Endothelial cell (in vitro differentiated cells): ENCODE measurements around the gene FYCO1. TPM values are rescaled to one million over a fixed set of nuclear protein-coding genes. Genes with fewer than 3 reads are reported as not detected.

Experiments
- DNase-seq: peaks from one replicate; pipeline ENCODE4 v3.0.0; 2021; ENCODE audit warnings: low spot score
- H3K27ac Mint-ChIP-seq: one replicate; pipeline ENCODE4 v1.8.0; 2021; ENCODE audit warnings: mixed read lengths, inconsistent platforms; ENCODE audit not compliant: unreplicated experiment
- H3K27me3 Mint-ChIP-seq: one replicate; pipeline ENCODE4 v1.8.0; 2021; ENCODE audit warnings: mild to moderate bottlenecking, moderate library complexity, mixed read lengths, inconsistent platforms; ENCODE audit not compliant: unreplicated experiment
- H3K36me3 Mint-ChIP-seq: one replicate; pipeline ENCODE4 v1.8.0; 2021; ENCODE audit warnings: mild to moderate bottlenecking, low read depth, mixed read lengths, inconsistent platforms; ENCODE audit not compliant: unreplicated experiment
- H3K4me1 Mint-ChIP-seq: one replicate; pipeline ENCODE4 v1.8.0; 2021; ENCODE audit warnings: mild to moderate bottlenecking, mixed read lengths, inconsistent platforms; ENCODE audit not compliant: unreplicated experiment
- H3K4me3 Mint-ChIP-seq: one replicate; pipeline ENCODE4 v1.8.0; 2021; ENCODE audit warnings: mild to moderate bottlenecking, mixed read lengths, inconsistent platforms; ENCODE audit not compliant: unreplicated experiment
- H3K9me3 Mint-ChIP-seq: one replicate; pipeline ENCODE4 v1.8.0; 2021; ENCODE audit warnings: mixed read lengths, inconsistent platforms; ENCODE audit not compliant: unreplicated experiment
- CTCF ChIP-seq: fragments of 200-600 bp; sonication (generic); IDR thresholded peaks from one replicate; pipeline ENCODE4 v1.5.0; 2021; ENCODE audit warnings: antibody characterized with exemption; ENCODE audit not compliant: unreplicated experiment
- total RNA-seq: library from RNA; stranded (reverse); fragmentation: NEBNext Ultra II Directional; extraction: Animal tissue kit (Norgen Biotek cat#: 25700); gene quantifications from one replicate; pipeline ENCODE4 v1.2.1, GENCODE V29; 2021; ENCODE audit not compliant: unreplicated experiment

FYCO1 gene
- total RNA-seq, 1 donor from 2014 or later = 13.8 TPM

GRCh38 chr3:45983770-45984169, 11.9 kb downstream of the FYCO1 start:
- Mint-ChIP-seq H3K27ac (no peak overlapping the region), H3K36me3 (peaks cover 4% of the 10 kb centered on the region)

GRCh38 chr3:45981346-45982074, 14.1 kb downstream of the FYCO1 start:
- Mint-ChIP-seq H3K9me3 (no peaks in the 10 kb centered on the region), H3K27ac (no peak overlapping the region), H3K4me1 (no peaks in the 10 kb centered on the region), H3K36me3 (peaks cover 10% of the 10 kb centered on the region), H3K27me3 (no peaks in the 10 kb centered on the region), H3K4me3 (no peak overlapping the region)
- DNase-seq = no peak
- no peak for TF ChIP-seq CTCF

More at GRCh38 chr3:45983770-45984169, 11.9 kb downstream of the FYCO1 start:
- TF ChIP-seq CTCF = no peak
- no peak for DNase-seq
- Mint-ChIP-seq H3K4me3 (no peak overlapping the region), H3K4me1 (no peaks in the 10 kb centered on the region), H3K9me3 (no peaks in the 10 kb centered on the region), H3K27me3 (no peaks in the 10 kb centered on the region)

- H3K27me3 Mint-ChIP-seq = no peaks in the 10 kb centered on the region
- DNase-seq = no peak
- H3K36me3 Mint-ChIP-seq = peaks cover 10% of the 10 kb centered on the region
- H3K9me3 Mint-ChIP-seq = no peaks in the 10 kb centered on the region
- H3K4me3 Mint-ChIP-seq = no peak overlapping the region
- no peaks in the 10 kb centered on the region for H3K4me1 Mint-ChIP-seq
- no peak for TF ChIP-seq CTCF
- H3K27ac Mint-ChIP-seq = no peak overlapping the region
Observed at GRCh38 chr3:45980819-45981218, 14.8 kb downstream of the FYCO1 start.

GRCh38 chr3:45980229-45980813, 15.3 kb downstream of the FYCO1 start:
- H3K9me3 Mint-ChIP-seq = no peaks in the 10 kb centered on the region
- H3K27ac Mint-ChIP-seq = no peak overlapping the region
- no peaks in the 10 kb centered on the region for H3K27me3 Mint-ChIP-seq
- H3K4me3 Mint-ChIP-seq = no peak overlapping the region
- no peak for DNase-seq
- H3K4me1 Mint-ChIP-seq = no peaks in the 10 kb centered on the region
- TF ChIP-seq CTCF = no peak
- peaks cover 13% of the 10 kb centered on the region for H3K36me3 Mint-ChIP-seq

GRCh38 chr3:45979378-45979777, 16.2 kb downstream of the FYCO1 start:
- TF ChIP-seq CTCF = no peak
- Mint-ChIP-seq H3K36me3 (peaks cover 20% of the 10 kb centered on the region), H3K27ac (no peak overlapping the region), H3K27me3 (no peaks in the 10 kb centered on the region), H3K4me1 (no peaks in the 10 kb centered on the region), H3K4me3 (no peak overlapping the region), H3K9me3 (no peaks in the 10 kb centered on the region)
- DNase-seq = no peak
